Neuron (in vitro differentiated cells): ENCODE results near the gene ACLY.
"Not testable (repeated sequence)": the region's sequence is repeated elsewhere in the genome, so short reads cannot be mapped to it uniquely, and the experiment has no call there.

Experiments used
- H2AFZ ChIP-seq: one replicate; pipeline ENCODE4 v1.6.1; 2013; ENCODE audit warnings: low read depth, mild to moderate bottlenecking, inconsistent platforms, low read length, moderate library complexity
- H3K27me3 ChIP-seq: one replicate; pipeline ENCODE4 v1.6.1; 2013; ENCODE audit warnings: low read length; ENCODE audit not compliant: insufficient read depth
- H3K36me3 ChIP-seq: one replicate; pipeline ENCODE4 v1.6.1; 2013; ENCODE audit warnings: low read length; ENCODE audit not compliant: insufficient read depth
- H3K4me1 ChIP-seq: one replicate; pipeline ENCODE4 v1.6.1; 2013; ENCODE audit warnings: low read length; ENCODE audit not compliant: insufficient read depth
- H3K4me3 ChIP-seq: 2 replicates; pipeline ENCODE4 v1.5.1; 2013; ENCODE audit warnings: mild to moderate bottlenecking, low read length, moderate library complexity
- H3K9me3 ChIP-seq: one replicate; pipeline ENCODE4 v1.6.1; 2013; ENCODE audit warnings: low read length

ACLY gene

DNA sequence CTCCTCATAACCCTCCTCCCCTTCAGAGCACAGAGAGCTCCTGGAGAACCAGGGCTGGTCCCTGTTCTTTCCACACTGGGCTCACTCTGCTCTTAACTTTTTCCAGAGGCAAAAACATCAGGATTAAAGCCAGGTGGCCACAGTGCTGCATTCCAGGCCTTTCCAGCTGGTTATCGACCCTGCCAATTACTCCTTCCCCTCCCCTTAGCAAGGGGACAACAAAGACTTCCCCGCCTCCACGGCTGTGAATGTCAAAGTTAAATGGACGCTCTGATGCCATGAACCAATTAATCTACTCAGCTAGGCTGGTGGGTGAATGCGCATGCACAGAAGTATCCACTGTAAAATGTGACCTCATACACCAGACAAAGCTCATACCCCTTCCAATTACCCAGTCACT, 23.1 kb downstream of the ACLY start:
- Histone ChIP-seq H3K36me3 (peaks cover 91% of the 10 kb centered on the region), H3K9me3 (no peaks in the 10 kb centered on the region), H3K4me3 (no peak overlapping the region), H3K27me3 (no peaks in the 10 kb centered on the region), H3K4me1 (no peaks in the 10 kb centered on the region), H2AFZ (no peak overlapping the region)

DNA sequence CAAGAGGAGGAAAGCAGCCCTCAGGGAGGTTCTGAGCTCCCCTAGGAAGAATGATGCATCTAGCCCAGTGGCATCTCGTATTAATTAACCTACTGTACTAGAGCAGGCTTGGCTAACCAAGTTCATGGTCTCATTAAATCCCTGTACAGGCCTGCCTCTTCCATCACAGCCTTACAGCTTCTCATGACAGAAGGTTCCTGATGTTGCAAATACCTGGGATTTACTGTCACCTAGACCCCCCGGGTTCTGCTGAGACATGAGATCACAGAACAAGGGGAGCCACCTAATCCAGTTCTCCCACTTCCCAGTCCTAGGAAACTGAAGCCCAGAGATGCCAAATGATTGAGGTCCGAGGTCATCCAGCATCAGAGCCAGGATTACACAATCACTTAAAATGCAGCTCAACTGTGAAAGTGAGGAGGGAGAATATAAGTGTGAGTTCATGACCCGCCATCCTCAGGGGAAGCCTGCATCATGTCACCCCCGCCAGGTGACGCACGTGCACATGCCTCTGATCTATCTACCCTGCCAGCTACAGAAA, 23.9 kb downstream of the ACLY start:
- Histone ChIP-seq H3K4me3 (no peak overlapping the region), H3K36me3 (peaks cover 92% of the 10 kb centered on the region), H3K9me3 (no peaks in the 10 kb centered on the region), H3K4me1 (no peaks in the 10 kb centered on the region), H2AFZ (no peak overlapping the region), H3K27me3 (no peaks in the 10 kb centered on the region)

DNA sequence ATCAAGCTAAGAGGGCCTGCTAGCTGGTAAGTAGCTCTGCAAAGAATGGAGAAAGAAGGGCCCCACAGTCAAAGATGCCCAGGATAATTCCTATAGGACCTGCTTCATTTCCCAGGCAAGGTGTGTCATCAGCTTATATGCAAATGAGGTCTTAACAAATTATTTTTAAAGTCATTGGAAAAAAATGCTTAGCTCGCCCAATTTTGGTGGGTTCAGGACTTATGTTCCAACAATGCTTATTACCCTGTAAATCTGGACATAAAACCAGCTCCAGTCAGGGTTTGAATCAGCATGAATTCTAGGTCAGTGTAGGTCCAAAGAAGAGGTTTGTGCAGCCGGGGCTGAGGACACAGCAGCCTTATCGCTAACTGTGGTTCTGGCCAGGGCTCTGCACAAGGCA, 25.4 kb downstream of the ACLY start:
- Histone ChIP-seq H3K36me3 (peaks cover 90% of the 10 kb centered on the region), H3K27me3 (no peaks in the 10 kb centered on the region), H3K4me3 (no peak overlapping the region), H3K4me1 (no peaks in the 10 kb centered on the region), H2AFZ (no peak overlapping the region), H3K9me3 (no peaks in the 10 kb centered on the region)

DNA sequence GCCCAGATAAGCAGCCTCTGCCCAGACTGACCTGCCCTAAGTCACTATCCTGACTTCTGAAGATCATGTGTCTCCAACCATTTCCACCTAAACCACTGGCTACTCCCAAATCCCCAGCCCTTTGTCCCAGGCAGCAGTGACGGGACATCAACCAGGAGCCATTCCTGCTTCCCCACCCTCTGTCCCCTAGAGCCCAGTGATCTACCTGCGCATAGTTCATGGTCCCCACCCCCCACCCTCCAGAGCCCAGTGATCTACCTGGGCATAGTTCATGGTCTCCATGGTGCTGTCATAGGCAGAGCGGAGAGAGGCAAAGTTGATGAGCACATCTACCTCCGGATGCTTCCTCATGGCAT, 26.8 kb downstream of the ACLY start:
- no peaks in the 10 kb centered on the region for H3K4me1 ChIP-seq
- no peaks in the 10 kb centered on the region for H3K9me3 ChIP-seq
- no peak overlapping the region for H3K4me3 ChIP-seq
- peaks cover 90% of the 10 kb centered on the region for H3K36me3 ChIP-seq
- H2AFZ ChIP-seq = no peak overlapping the region
- H3K27me3 ChIP-seq = no peaks in the 10 kb centered on the region

DNA sequence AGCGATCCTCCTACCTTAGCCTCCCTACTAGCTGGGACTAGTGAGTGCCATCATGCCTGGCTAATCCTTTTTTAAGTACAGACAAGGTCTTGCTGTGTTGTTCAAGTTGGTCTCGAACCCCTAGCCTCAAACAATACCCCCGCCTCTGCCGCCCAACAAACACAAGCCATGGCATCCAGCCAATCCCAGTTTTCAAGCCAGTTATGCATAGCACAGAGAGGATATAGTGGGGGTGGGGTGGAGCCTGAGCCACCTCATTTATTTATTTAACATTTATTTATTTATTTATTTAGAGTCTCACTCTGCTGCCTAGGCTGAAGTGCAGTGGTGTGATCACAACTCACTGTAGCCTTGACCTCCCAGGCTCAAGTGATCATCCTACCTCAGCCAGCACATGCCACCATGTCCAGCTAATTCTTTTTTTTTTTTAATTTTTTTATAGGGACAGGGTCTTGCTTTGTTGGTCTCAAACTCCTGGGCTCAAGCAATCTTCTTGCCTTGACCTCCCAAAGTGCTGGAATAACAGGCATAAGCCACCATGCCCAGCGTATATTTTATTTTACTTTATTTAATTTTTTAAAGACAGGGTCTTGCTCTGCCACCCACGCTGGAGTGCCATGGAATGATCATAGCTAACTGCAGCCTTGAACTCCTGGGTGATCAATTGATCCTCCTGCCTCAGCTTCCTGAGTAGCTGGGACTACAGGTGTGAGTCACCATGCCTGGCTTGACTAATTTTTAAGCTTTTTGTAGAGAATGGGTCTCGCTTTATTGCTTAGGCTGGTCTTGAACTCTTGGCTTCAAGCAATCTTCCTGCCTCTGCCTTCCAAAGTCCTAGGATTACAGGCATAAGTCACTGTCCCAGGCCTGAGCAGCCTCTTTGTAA, 27.4 kb downstream of the ACLY start:
- H3K4me3 ChIP-seq = no peak overlapping the region
- H3K9me3 ChIP-seq = no peaks in the 10 kb centered on the region
- peaks cover 87% of the 10 kb centered on the region for H3K36me3 ChIP-seq
- no peak overlapping the region for H2AFZ ChIP-seq
- H3K4me1 ChIP-seq = peaks cover 3% of the 10 kb centered on the region
- H3K27me3 ChIP-seq = no peaks in the 10 kb centered on the region

DNA sequence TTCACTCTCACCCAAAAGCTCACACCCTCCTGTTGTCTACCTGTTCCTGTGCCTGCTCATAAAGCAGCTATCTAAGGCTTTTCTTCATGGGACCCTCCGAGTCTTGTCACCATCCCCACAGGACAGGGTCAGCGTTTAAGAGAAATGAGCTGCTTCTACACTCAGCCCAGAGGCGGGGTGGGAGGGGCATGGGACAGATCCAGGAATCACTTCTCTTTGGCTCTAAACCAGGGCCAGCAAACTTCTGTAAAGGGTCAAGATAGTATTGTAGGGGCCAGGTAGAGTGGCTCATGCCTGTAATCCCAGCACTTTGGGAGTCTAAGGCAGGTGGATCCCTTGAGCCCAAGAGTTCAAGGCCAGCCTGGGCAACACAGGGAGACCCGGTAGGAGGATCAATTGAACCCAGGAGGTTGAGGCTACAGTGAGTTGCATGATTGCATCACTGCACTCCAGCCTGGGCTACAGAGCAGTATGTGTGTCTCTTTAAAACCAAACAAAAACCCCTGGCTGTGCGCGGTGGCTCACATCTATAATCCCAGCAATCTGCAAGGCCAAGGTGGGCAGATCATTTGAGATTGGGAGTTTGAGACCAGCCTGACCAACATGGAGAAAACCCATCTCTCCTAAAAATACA, 30.3 kb downstream of the ACLY start:
- H3K4me1 ChIP-seq = peaks cover 10% of the 10 kb centered on the region
- H3K36me3 ChIP-seq = peaks cover 87% of the 10 kb centered on the region
- no peak overlapping the region for H3K4me3 ChIP-seq
- H2AFZ ChIP-seq = no peak overlapping the region
- H3K27me3 ChIP-seq = no peaks in the 10 kb centered on the region
- no peaks in the 10 kb centered on the region for H3K9me3 ChIP-seq

DNA sequence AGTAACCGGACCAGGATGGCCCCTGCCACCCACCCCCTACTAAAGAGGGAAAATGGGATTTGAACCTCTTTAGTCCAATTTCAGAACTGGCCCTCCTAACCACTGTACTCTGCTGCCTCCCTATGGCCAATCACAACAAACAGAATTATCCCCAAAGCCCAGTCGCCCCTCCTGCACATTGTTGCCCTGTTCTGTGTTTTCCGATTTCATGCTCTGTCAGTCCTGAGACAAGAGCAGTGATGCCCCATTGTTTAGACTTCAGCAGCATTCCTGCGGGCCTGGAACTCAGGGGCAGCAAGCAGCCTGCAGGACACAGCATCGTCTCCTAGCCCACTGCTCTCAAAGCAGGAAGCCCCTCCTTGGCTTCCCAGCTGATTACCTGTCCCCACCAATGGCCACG, 33.0 kb downstream of the ACLY start:
- Histone ChIP-seq H3K4me3 (no peak overlapping the region), H3K36me3 (peaks cover 84% of the 10 kb centered on the region), H3K4me1 (peaks cover 10% of the 10 kb centered on the region)

DNA sequence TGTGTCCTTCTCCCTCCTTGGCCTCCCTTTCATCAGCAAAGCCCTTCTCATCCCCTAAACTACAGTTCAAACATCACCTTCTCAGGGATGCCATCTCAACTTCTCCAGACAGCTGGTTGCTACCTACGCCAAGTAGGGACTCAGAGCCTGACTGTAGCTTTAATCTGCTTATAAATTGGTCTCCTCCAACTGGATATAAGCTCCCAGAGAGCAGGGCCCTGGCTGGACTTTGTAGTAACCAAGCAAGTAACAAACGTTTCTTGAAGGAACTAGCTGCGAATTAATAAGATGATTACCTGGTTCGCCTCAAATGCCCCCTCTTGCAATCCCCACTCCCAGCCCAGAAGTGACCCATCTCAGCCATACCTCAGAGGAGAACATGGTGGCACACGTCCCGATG, 36.0 kb downstream of the ACLY start:
- H3K36me3 ChIP-seq = peaks cover 87% of the 10 kb centered on the region
- no peak overlapping the region for H3K4me3 ChIP-seq
- peaks cover 10% of the 10 kb centered on the region for H3K4me1 ChIP-seq
- no peak overlapping the region for H2AFZ ChIP-seq
- peaks cover 4% of the 10 kb centered on the region for H3K9me3 ChIP-seq
- no peaks in the 10 kb centered on the region for H3K27me3 ChIP-seq

More for the DNA sequence above, 33.0 kb downstream of the ACLY start:
- Histone ChIP-seq H3K9me3 (no peaks in the 10 kb centered on the region), H2AFZ (no peak overlapping the region), H3K27me3 (no peaks in the 10 kb centered on the region)

DNA sequence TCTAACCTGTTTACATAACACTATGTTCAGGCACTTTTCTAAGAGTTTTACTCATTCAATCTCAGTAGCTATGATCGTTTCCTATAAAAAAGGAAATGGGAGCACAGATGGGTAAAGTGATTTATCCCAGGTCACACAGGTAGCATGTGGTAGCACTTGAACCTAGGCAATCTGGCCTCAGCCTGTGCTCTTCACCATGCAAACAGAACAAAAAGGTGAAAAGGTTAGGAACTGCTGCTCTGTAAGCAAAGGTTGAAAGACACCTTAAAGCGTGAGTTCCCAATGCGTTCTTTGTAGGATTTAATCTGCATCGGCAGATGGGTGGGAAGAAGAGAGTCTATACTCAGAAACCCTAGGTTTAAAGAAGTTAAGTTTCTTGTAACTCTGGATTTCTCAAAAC, 38.6 kb downstream of the ACLY start:
- Histone ChIP-seq H3K36me3 (peaks cover 70% of the 10 kb centered on the region), H3K27me3 (no peaks in the 10 kb centered on the region), H2AFZ (no peak overlapping the region), H3K4me3 (no peak overlapping the region), H3K9me3 (peaks cover 4% of the 10 kb centered on the region), H3K4me1 (no peaks in the 10 kb centered on the region)

DNA sequence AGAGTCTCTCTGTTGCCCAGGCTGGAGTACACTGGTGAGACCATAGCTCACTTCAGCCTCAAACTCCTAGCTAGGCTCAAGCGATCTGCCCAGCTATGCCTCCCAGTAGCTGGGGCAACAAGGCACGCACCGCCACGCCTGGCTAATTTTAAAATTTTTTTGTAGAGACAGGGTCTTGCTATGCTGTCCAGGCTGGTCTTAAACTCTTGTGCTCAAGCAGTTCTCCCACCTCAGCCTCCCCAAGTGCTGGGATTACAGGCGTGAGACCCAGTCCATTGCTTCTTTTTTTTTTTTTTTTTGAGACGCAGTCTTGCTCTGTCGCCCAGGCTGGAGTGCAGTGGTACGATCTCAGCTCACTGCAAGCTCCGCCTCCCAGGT, 44.5 kb downstream of the ACLY start:
- H3K4me1 ChIP-seq, H2AFZ ChIP-seq, H3K27me3 ChIP-seq, H3K4me3 ChIP-seq, H3K9me3 ChIP-seq: not testable (repeated sequence)
- H3K36me3 ChIP-seq = peaks cover 72% of the 10 kb centered on the region

DNA sequence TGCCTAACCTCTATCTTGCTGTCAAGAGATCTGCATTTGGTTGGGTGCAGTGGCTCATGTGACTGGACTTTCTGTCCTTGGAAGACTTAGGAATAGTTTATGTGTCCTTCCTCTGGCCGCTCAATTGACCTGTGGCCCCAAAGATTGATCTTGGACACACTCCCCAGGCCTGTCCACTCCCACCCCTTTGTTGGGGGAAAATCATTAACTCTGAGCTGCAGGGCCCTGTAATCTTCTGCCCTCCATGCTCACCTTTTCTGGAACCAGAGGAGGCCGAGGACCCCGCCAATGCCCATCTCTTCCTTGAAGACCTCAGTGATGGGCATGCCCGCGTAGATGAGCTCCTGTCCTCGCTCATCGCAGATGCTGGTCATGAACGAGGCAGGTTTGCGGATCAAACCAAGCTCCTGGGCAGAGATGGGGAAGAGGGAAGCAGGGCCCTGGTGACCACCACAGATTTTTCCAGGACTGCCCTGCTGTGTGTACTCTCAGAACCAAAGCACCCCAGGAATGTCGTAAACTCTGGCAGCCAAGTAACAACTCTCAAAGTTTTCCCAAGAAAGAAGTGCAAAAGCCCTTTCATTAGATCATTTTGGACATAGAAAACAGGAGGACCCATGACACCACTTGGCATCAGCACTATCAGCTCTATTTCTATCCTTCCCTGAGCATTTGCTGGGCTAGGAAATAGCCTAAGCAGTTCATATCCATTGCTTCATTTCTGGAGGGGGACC, 45.0 kb downstream of the ACLY start:
- Histone ChIP-seq H3K9me3 (peaks cover 4% of the 10 kb centered on the region), H3K27me3 (no peaks in the 10 kb centered on the region), H3K4me1 (no peaks in the 10 kb centered on the region), H3K36me3 (peaks cover 72% of the 10 kb centered on the region), H2AFZ (no peak overlapping the region), H3K4me3 (no peak overlapping the region)

DNA sequence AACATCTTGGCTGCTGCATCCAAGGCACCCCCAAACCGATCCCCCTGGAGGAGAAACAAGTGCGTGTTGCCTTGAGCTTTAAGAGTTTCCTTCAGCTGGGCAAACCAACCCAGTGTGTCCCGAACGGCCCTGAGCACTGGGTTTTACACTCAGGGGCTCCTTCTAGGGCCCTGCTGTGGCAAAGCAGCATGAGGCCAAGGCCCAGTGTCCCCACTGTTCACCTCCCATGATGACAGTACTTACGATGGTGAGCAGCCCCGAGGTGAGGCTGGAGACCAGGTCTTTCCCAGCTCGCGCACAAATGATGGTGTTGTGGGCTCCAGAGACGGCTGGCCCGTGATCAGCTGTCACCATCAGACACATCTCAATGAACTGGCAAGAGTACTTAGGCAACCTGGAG, 47.0 kb downstream of the ACLY start:
- no peak overlapping the region for H3K4me3 ChIP-seq
- H3K9me3 ChIP-seq = no peaks in the 10 kb centered on the region
- peaks cover 71% of the 10 kb centered on the region for H3K36me3 ChIP-seq
- H3K27me3 ChIP-seq = no peaks in the 10 kb centered on the region
- no peak overlapping the region for H2AFZ ChIP-seq
- H3K4me1 ChIP-seq = no peaks in the 10 kb centered on the region

DNA sequence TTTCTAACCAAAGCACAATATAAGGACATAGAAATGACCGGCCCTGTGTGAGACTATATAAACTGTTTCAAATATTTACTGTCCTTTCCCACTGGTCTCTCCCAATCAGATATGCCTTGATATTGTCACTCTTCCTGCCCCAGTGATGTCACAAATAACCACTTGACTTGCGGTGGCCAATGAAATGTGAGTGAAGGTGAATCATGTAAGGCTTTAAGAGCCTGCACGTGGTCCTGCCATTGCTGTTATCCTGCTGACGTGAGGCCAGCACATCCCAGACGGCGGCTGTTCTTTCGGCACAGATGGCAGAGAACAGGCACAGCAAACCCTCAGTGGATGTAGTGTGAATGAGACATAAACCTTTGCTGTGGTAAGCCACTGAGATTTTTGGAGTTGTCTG, 48.1 kb downstream of the ACLY start:
- Histone ChIP-seq H3K36me3 (peaks cover 71% of the 10 kb centered on the region), H3K4me3 (no peak overlapping the region), H3K4me1 (peaks cover under 1% of the 10 kb centered on the region), H2AFZ (no peak overlapping the region), H3K27me3 (no peaks in the 10 kb centered on the region), H3K9me3 (no peaks in the 10 kb centered on the region)
